Breast epithelium (tissue), 4 donors: Measurements from ENCODE around the gene NCAPD3. TPM values are rescaled to one million over a fixed set of nuclear protein-coding genes. Genes with fewer than 3 reads are reported as not detected.

Experiments used
- DNase-seq, 2 donors: peaks; one replicate each; pipeline ENCODE4 v3.0.0-alpha.2; 2019; ENCODE audit warnings: low spot score in 2 of 2
- H3K27ac ChIP-seq, 2 donors: fragments of 200-600 bp; sonication (generic) in 1 of 2; one replicate each; pipeline ENCODE4 v1.5.1; 2016 to 2019; ENCODE audit warnings: mild to moderate bottlenecking in 1 of 2
- H3K27me3 ChIP-seq, 2 donors: fragments of 200-600 bp; sonication (generic) in 1 of 2; one replicate each; pipeline versions ENCODE4 v1.5.1 to v1.6.0; 2017 to 2019; ENCODE audit warnings: control low read depth in 1 of 2, mild to moderate bottlenecking in 1 of 2
- H3K36me3 ChIP-seq: fragments of 200-600 bp; one replicate; pipeline ENCODE4 v1.5.1; 2019
- H3K4me1 ChIP-seq, 2 donors: fragments of 200-600 bp; sonication (generic); one replicate each; pipeline ENCODE4 v1.5.1; 2016 to 2019; ENCODE audit warnings: control low read depth in 1 of 2
- H3K4me3 ChIP-seq, 3 donors: fragments of 200-600 bp; sonication (generic); 1 replicate in 2 of 3; 2 replicates in 1 of 3; pipeline ENCODE4 v1.5.1; 2016 to 2019; ENCODE audit warnings: mild to moderate bottlenecking in 3 of 3, moderate library complexity in 2 of 3
- H3K9me3 ChIP-seq, 2 donors: fragments of 200-600 bp; sonication (generic) in 1 of 2; one replicate each; pipeline ENCODE4 v1.5.1; 2016 to 2019; ENCODE audit warnings: control low read depth in 1 of 2
- CTCF ChIP-seq, 3 donors: fragments of 450-650 bp; IDR thresholded peaks; one replicate each; pipeline ENCODE4 v1.5.1; 2016 to 2017; ENCODE audit warnings: antibody characterized with exemption in 3 of 3, mild to moderate bottlenecking in 3 of 3, moderate library complexity in 3 of 3
- POLR2A ChIP-seq: fragments of 450-650 bp; IDR thresholded peaks from one replicate; pipeline ENCODE4 v1.6.1; 2016; ENCODE audit warnings: antibody characterized with exemption, mild to moderate bottlenecking, moderate library complexity
- POLR2AphosphoS5 ChIP-seq, 3 donors: sonication (generic); formaldehyde crosslinking; IDR thresholded peaks; one replicate each; pipeline ENCODE4 v1.6.1; 2017; ENCODE audit warnings: antibody characterized with exemption in 3 of 3
- intact Hi-C: fragments of 100-400 bp; cut with DNase I; formaldehyde crosslinking; loops from one replicate; pipeline ENCODE4 v1.15.1; 2023; ENCODE audit warnings: low total_unique reads
- total RNA-seq, 3 donors: library from RNA; depleted of rRNA; stranded (reverse); fragments of >200 nt; gene quantifications; one replicate each; pipeline ENCODE4 v1.1.0, GENCODE V29; 2016

The NCAPD3 gene
- total RNA-seq, 3 donors from 2014 or later, result 12.0 to 16.5 (median 12.1) TPM

- H3K4me1 ChIP-seq, result peaks cover 5 to 14% of the 10 kb centered on the region in 2 donors
- DNase-seq, result no peak
- H3K36me3 ChIP-seq, result peaks cover under 1% of the 10 kb centered on the region
- no peaks in the 10 kb centered on the region for H3K27me3 ChIP-seq
- H3K9me3 ChIP-seq, result no peaks in the 10 kb centered on the region
- intact Hi-C loops, result no loop called here
- no peak overlapping the region for H3K4me3 ChIP-seq
- H3K27ac ChIP-seq, result no peak overlapping the region
- TF ChIP-seq POLR2A (no peak), CTCF (IDR thresholded peaks at IDR 0.05) (no peak), POLR2AphosphoS5 (IDR thresholded peaks at IDR 0.05) (no peak)
Observed at GRCh38 chr11:134250675-134251074, 26.9 kb upstream of the NCAPD3 start.

DNA sequence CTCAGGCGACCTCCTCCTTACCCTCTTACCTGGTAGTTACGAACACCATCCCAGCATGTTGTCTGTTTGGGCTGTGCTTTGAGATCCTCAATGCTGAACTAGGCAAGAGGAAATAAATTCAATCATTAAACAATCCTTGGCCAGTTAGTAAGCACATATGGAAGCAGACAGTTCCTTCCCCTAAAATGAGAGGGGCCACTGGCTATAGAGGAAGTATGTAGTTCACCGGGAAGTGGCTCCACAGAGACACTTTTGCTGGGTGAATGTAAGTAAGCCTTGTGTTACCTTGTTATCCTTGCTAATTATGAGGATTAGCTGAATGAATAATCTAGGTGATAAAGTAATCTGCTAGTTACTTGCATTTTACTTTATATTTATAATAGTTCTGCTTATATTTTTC, 26.5 kb upstream of the NCAPD3 start:
- Histone ChIP-seq H3K9me3 (no peaks in the 10 kb centered on the region), H3K36me3 (peaks cover 4% of the 10 kb centered on the region), H3K4me1 (peaks cover 5 to 14% of the 10 kb centered on the region in 2 donors), H3K27me3 (no peaks in the 10 kb centered on the region), H3K27ac (no peak overlapping the region), H3K4me3 (no peak overlapping the region)
- DNase-seq, result no peak
- TF ChIP-seq CTCF (IDR thresholded peaks at IDR 0.05) (no peak), POLR2A (no peak), POLR2AphosphoS5 (IDR thresholded peaks at IDR 0.05) (no peak)
- intact Hi-C loops, result no loop called here

DNA sequence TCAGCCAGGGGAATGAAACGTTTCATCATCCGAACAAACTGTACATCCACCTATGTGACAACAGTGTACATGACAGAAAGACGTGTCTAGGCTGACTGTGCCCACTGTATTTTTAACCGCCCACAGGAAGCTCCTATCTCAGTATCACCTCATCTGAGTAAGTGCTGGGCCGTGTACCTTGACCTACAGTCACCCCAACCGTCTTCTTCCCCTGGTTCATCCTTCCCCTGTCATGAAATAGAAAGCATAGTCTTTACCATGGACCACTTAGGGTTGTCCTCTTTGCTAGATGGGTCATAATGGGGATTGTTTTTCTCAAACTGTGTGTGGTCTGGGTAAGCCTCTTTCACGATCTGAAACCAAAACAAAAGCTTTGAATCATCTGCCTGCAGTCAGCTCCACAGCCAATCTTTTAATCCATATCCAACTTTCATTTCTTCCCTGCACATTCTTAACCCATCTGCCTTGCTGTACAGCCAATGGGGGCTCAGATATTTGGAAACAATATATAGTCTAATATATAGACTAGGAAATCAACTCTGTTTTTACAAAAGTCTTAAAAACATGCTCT, 25.2 kb upstream of the NCAPD3 start:
- DNase-seq, result no peak
- peaks cover 5 to 14% of the 10 kb centered on the region in 2 donors for H3K4me1 ChIP-seq
- H3K9me3 ChIP-seq, result no peaks in the 10 kb centered on the region
- H3K4me3 ChIP-seq, result no peak overlapping the region
- H3K36me3 ChIP-seq, result peaks cover 11% of the 10 kb centered on the region
- intact Hi-C loops, result no loop called here
- no peaks in the 10 kb centered on the region for H3K27me3 ChIP-seq
- no peak for TF ChIP-seq POLR2A
- no peak for TF ChIP-seq POLR2AphosphoS5 (IDR thresholded peaks at IDR 0.05)
- H3K27ac ChIP-seq, result no peak overlapping the region

DNA sequence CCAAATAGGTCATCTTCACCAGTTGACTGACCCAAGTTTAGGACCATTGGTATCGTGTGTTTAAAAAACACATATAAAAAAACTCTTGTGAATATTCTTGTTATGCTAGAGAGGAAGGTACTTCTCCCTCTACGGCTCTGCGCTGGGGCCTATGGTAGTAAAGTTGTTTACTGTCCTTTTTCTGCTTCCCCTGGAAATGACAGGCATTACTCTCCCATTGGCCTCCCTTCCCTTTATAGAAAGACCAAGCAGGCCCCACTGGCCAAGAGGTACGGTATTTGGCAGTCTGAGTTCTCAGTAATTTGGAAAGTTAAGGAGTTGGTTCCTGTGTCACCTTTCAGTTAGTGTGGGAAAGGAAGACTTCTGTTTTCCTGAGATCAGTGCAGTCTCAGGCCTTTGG, 22.9 kb upstream of the NCAPD3 start:
- TF ChIP-seq POLR2AphosphoS5 (IDR thresholded peaks at IDR 0.05), result no peak
- TF ChIP-seq POLR2A, result no peak
- TF ChIP-seq CTCF (IDR thresholded peaks at IDR 0.05), result no peak
- no peak overlapping the region for H3K27ac ChIP-seq
- no peak for DNase-seq
- intact Hi-C loops, result no loop called here
- no peaks in the 10 kb centered on the region for H3K9me3 ChIP-seq
- H3K4me3 ChIP-seq, result no peak overlapping the region
- H3K4me1 ChIP-seq, result peaks cover 0 to 7% of the 10 kb centered on the region in 2 donors
- peaks cover 14% of the 10 kb centered on the region for H3K36me3 ChIP-seq
- H3K27me3 ChIP-seq, result no peaks in the 10 kb centered on the region

DNA sequence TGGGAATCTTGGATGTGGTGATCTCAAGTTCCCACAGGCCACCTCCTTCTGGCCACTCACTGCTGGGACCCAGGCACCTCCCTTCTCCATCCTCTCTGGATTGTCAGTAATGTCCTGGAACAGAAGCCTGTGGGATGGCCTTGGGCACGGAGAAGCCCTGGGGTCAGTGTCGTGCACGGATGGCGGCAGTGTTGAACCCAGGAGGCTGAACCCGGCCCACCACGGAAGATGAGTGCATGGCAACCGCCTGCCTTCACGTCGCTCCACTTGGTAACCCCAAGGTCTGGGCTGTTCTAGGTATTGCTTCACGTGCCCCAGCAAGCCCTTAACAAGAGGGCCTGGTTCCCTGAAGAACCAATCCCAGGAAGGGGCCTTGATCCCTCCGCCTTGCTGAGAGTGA, 22.3 kb upstream of the NCAPD3 start:
- Histone ChIP-seq H3K4me1 (peaks cover 0 to under 1% of the 10 kb centered on the region in 2 donors), H3K36me3 (peaks cover 14% of the 10 kb centered on the region), H3K4me3 (no peak overlapping the region), H3K27me3 (no peaks in the 10 kb centered on the region), H3K9me3 (no peaks in the 10 kb centered on the region), H3K27ac (no peak overlapping the region)
- DNase-seq, result no peak
- intact Hi-C loops, result no loop called here
- TF ChIP-seq POLR2AphosphoS5 (IDR thresholded peaks at IDR 0.05), result no peak
- TF ChIP-seq CTCF (IDR thresholded peaks at IDR 0.05), result no peak
- TF ChIP-seq POLR2A, result no peak
